IMR-90 (cell line): ENCODE results near the gene GMEB2. TPM values are rescaled to one million over a fixed set of nuclear protein-coding genes. Genes with fewer than 3 reads are reported as not detected.
"Not testable (repeated sequence)": the region's sequence is repeated elsewhere in the genome, so short reads cannot be mapped to it uniquely, and the experiment has no call there.

ENCODE experiments used
- ATAC-seq: fragments of 200-7000 bp; cut with Tn5 transposase; 2 replicates; pipeline ENCODE4 v1.9.1; 2020; ENCODE audit warnings: low read depth, mild to moderate bottlenecking, moderate library complexity
- BruUV-seq: library from RNA; stranded (reverse); fragments of 400-500 nt; replicated peaks from 2 replicates; lab custom pipeline; 2021; lab: Mats Ljungman, UMichigan
- CTCF ChIA-PET: fragments of 300-600 bp; formaldehyde crosslinking; extraction: SDS; loops from one replicate; lab custom pipeline; 2021; ENCODE audit warnings: antibody characterized with exemption; lab: Yijun Ruan, JAX
- POLR2A ChIA-PET: fragments of 300-600 bp; sonication (Branson Sonifier 250); formaldehyde crosslinking; loops from one replicate; lab custom pipeline; 2022; ENCODE audit warnings: antibody characterized with exemption; ENCODE audit not compliant: unreplicated experiment; lab: Charles Lee
- DNase-seq: peaks from one replicate; pipeline ENCODE4 v3.0.0; 2013
- H2AFZ ChIP-seq: replicated peaks from 2 replicates; pipeline ENCODE3; 2013; ENCODE audit warnings: low read length, mild to moderate bottlenecking; ENCODE audit not compliant: poor library complexity
- H2AK5ac ChIP-seq: 2 replicates; pipeline ENCODE4 v1.6.1; 2013; ENCODE audit warnings: low read depth, low read length, inconsistent platforms
- H2AK9ac ChIP-seq: replicated peaks from 2 replicates; pipeline ENCODE3; 2013; ENCODE audit warnings: mild to moderate bottlenecking, low read depth, low read length, moderate library complexity; ENCODE audit not compliant: poor library complexity
- H2BK120ac ChIP-seq: 2 replicates; pipeline ENCODE4 v1.6.1; 2013; ENCODE audit warnings: low read depth, low read length, inconsistent platforms
- H2BK15ac ChIP-seq: 3 replicates; pipeline ENCODE4 v1.6.1; 2013; ENCODE audit warnings: low read depth, low read length, inconsistent platforms
- H2BK20ac ChIP-seq: 2 replicates; pipeline ENCODE4 v1.6.1; 2013; ENCODE audit warnings: low read depth, mild to moderate bottlenecking, inconsistent platforms, low read length, moderate library complexity
- H2BK5ac ChIP-seq: 2 replicates; pipeline ENCODE4 v1.6.1; 2013; ENCODE audit warnings: mild to moderate bottlenecking, low read depth, low read length, inconsistent platforms; ENCODE audit not compliant: poor library complexity, severe bottlenecking
- H3K14ac ChIP-seq: replicated peaks from 2 replicates; pipeline ENCODE4 v1.6.1; 2013; ENCODE audit warnings: low read depth, low read length, inconsistent platforms
- H3K18ac ChIP-seq: 2 replicates; pipeline ENCODE4 v1.6.1; 2013; ENCODE audit warnings: low read depth, low read length, control low read depth
- H3K23ac ChIP-seq: 2 replicates; pipeline ENCODE4 v1.6.1; 2013; ENCODE audit warnings: low read depth, low read length, inconsistent platforms
- H3K27ac ChIP-seq: 2 replicates; pipeline ENCODE4 v1.5.1; 2013; ENCODE audit warnings: mild to moderate bottlenecking, control low read depth, low read length; ENCODE audit not compliant: insufficient read depth
- H3K27me3 ChIP-seq: 2 replicates; pipeline ENCODE4 v1.6.1; 2013; ENCODE audit warnings: low read length; ENCODE audit not compliant: control insufficient read depth, insufficient read depth
- H3K36me3 ChIP-seq: 2 replicates; pipeline ENCODE4 v1.6.1; 2013; ENCODE audit warnings: low read length, mixed read lengths; ENCODE audit not compliant: control insufficient read depth, insufficient read depth
- H3K4ac ChIP-seq: 2 replicates; pipeline ENCODE4 v1.6.1; 2013; ENCODE audit warnings: low read depth, low read length, inconsistent platforms
- H3K4me1 ChIP-seq: 2 replicates; pipeline ENCODE4 v1.6.1; 2013; ENCODE audit warnings: low read length, mixed read lengths; ENCODE audit not compliant: control insufficient read depth, insufficient read depth
- H3K4me2 ChIP-seq: 2 replicates; pipeline ENCODE4 v1.6.1; 2013; ENCODE audit warnings: low read depth, mild to moderate bottlenecking, control low read depth, low read length, moderate library complexity
- H3K4me3 ChIP-seq: 2 replicates; pipeline ENCODE4 v1.5.1; 2013; ENCODE audit warnings: low read depth, mild to moderate bottlenecking, control low read depth, low read length, moderate library complexity; ENCODE audit not compliant: insufficient read depth
- H3K56ac ChIP-seq: 2 replicates; pipeline ENCODE4 v1.6.1; 2013; ENCODE audit warnings: low read length, inconsistent platforms; ENCODE audit not compliant: insufficient read depth; ENCODE audit errors: extremely low read depth
- H3K79me1 ChIP-seq, 2 experiments: 2 replicates each; pipeline ENCODE4 v1.6.1; 2013; ENCODE audit warnings: low read length in 2 of 2, inconsistent platforms in 1 of 2, low read depth in 1 of 2
- H3K9ac ChIP-seq: 2 replicates; pipeline ENCODE4 v1.6.1; 2013; ENCODE audit warnings: low read depth, low read length, control low read depth
- H3K9me1 ChIP-seq: 2 replicates; pipeline ENCODE4 v1.6.1; 2013; ENCODE audit warnings: low read length, inconsistent platforms; ENCODE audit not compliant: insufficient read depth
- H3K9me3 ChIP-seq: 2 replicates; pipeline ENCODE4 v1.6.1; 2013; ENCODE audit warnings: low read length; ENCODE audit not compliant: control insufficient read depth, insufficient read depth
- H4K20me1 ChIP-seq: 2 replicates; pipeline ENCODE4 v1.6.1; 2013; ENCODE audit warnings: low read length, inconsistent platforms; ENCODE audit not compliant: insufficient read depth
- H4K5ac ChIP-seq: 2 replicates; pipeline ENCODE4 v1.6.1; 2013; ENCODE audit warnings: mild to moderate bottlenecking, low read depth, low read length, control low read depth
- H4K8ac ChIP-seq, 2 experiments: 2 replicates each; pipeline ENCODE4 v1.6.1; 2013; ENCODE audit warnings: low read depth in 2 of 2, low read length in 2 of 2, control low read depth in 1 of 2, inconsistent platforms in 1 of 2
- H4K91ac ChIP-seq: 2 replicates; pipeline ENCODE4 v1.6.1; 2013; ENCODE audit warnings: low read depth, low read length, inconsistent platforms; ENCODE audit not compliant: insufficient read depth
- RFX5 ChIP-seq: IDR thresholded peaks from 2 replicates; pipeline ENCODE4 v1.8.0; 2012; ENCODE audit warnings: low read depth, mild to moderate bottlenecking, low read length, moderate library complexity
- WGBS, 2 experiments: methylation state at CpG; one replicate each; pipeline versions ENCODE4 v1.1.5 to v1.1.7; 2013; ENCODE audit warnings: missing lambda C conversion rate in 2 of 2; ENCODE audit not compliant: insufficient read length in 1 of 2; ENCODE audit errors: extremely low coverage in 2 of 2; 5-methylcytosine and 5-hydroxymethylcytosine counted together
- dilution Hi-C: fragments of 300-500 bp; cut with HindIII; formaldehyde crosslinking; loops from one replicate; pipeline ENCODE4 v1.14.3; 2018; ENCODE audit warnings: low sequenced_read_pairs; ENCODE audit not compliant: unreplicated experiment
- in situ Hi-C: fragments of 300-500 bp; cut with MboI; formaldehyde crosslinking; loops from 3 replicates; pipeline ENCODE4 v1.14.3; 2019; ENCODE audit warnings: low sequenced_read_pairs, inconsistent platforms, mixed read lengths
- intact Hi-C: fragments of 100-400 bp; cut with micrococcal nuclease; formaldehyde crosslinking; loops from 2 replicates; pipeline ENCODE4 v1.10.0; 2022
- polyA plus RNA-seq, 3 experiments: library from polyadenylated mRNA; depleted of rRNA; stranded (reverse); fragments of >200 nt; gene quantifications; 2 replicates each; pipeline ENCODE4 v1.2.3, GENCODE V29; 2012; ENCODE audit warnings: low replicate concordance in 1 of 3
- total RNA-seq: library from RNA; depleted of rRNA; stranded (reverse); fragments of >200 nt; gene quantifications from 2 replicates; pipeline ENCODE4 v1.2.3, GENCODE V29; 2012

GMEB2 gene
- total and polyA plus RNA-seq, 2 of the 4 experiments (the other 2 are of a cell fraction), result 5.0 to 10.0 TPM

DNA sequence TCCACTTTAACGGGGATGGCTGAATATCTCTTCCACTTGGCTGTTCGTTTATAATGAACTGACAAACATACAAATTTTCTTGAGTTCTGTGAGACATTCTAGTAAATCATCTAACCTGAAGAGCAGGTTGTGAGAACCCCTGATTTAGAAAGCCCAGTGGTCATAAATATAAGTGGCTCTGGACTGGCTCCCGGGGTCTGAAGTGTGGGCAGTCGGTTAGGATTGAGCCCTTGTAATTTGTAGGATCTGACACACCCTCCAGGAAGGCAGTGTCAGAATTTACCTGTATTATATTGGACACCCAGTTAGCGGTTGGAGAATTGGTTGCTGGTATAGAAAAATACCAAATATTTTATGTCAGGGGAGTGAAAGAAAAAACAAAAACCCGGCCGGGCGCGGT is 6.8 kb upstream of the GMEB2 start:
- in situ Hi-C loops (no loop called here), intact Hi-C loops (no loop called here), dilution Hi-C loops (no loop called here)
- DNase-seq (no peak), ATAC-seq (no peak)
- no CpG with 5 or more reads among the region's 9 CpGs for WGBS, 2 experiments
- Histone ChIP-seq H2AK5ac (no peak overlapping the region), H3K56ac (no peak overlapping the region), H3K9me3 (no peaks in the 10 kb centered on the region), H2BK120ac (no peak overlapping the region), H2BK5ac (no peak overlapping the region), H3K14ac (no peak overlapping the region), H4K91ac (no peak overlapping the region), H4K8ac (no peak overlapping the region), H2AFZ (no peak overlapping the region), H3K4me3 (no peak overlapping the region), H2AK9ac (no peak overlapping the region), H4K20me1 (no peaks in the 10 kb centered on the region), H2BK20ac (no peak overlapping the region), H3K27me3 (no peaks in the 10 kb centered on the region), H3K4me2 (no peak overlapping the region), H3K9me1 (no peaks in the 10 kb centered on the region; the same call in 1 of the 2 replicates), H3K4ac (no peak overlapping the region), H2BK15ac (no peak overlapping the region), H3K4me1 (peaks cover 2% of the 10 kb centered on the region; the same call in 1 of the 2 replicates), H3K9ac (no peak overlapping the region), H4K5ac (no peak overlapping the region), H3K79me1 (peaks cover 6 to 10% of the 10 kb centered on the region in 2 experiments), H3K36me3 (no peaks in the 10 kb centered on the region), H3K18ac (no peak overlapping the region), H3K23ac (no peak overlapping the region), H3K27ac (no peak overlapping the region)
- ChIA-PET CTCF (no interaction called here), POLR2A (no interaction called here)
- no peak for TF ChIP-seq RFX5
- no TSS peak for BruUV-seq

DNA sequence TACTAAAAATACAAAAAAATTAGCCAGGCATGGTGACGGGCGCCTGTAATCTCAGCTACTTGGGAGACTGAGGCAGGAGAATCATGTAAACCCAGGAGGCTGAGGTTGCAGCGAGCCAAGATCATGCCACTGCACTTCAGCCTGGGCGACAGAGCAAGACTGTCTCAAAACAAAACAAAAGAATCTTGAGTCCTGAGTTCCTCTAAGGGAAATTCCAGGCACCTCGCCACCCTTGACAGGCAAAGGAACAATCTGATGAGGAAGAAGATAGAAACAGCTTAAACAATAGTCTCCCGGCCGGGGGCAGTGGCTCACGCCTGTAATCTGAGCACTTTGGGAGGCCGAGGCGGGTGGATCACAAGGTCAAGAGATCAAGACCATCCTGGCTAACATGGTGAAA is 4.5 kb upstream of the GMEB2 start:
- H3K27ac ChIP-seq, BruUV-seq, H3K27me3 ChIP-seq, dilution Hi-C loops, H3K9ac ChIP-seq, H3K4me3 ChIP-seq, H2BK20ac ChIP-seq, DNase-seq, H3K23ac ChIP-seq, intact Hi-C loops, H2AFZ ChIP-seq, in situ Hi-C loops, H3K36me3 ChIP-seq, H4K8ac ChIP-seq, H3K9me3 ChIP-seq, H3K4me2 ChIP-seq, H2BK5ac ChIP-seq, H3K18ac ChIP-seq, H2AK9ac ChIP-seq, H4K91ac ChIP-seq, H4K20me1 ChIP-seq, H3K9me1 ChIP-seq, ATAC-seq, H2BK15ac ChIP-seq, H4K5ac ChIP-seq, POLR2A ChIA-PET, H3K14ac ChIP-seq, H3K4me1 ChIP-seq, H3K4ac ChIP-seq, H3K56ac ChIP-seq, H2AK5ac ChIP-seq, H2BK120ac ChIP-seq, CTCF ChIA-PET: not testable (repeated sequence)
- WGBS, 2 experiments, result 83% methylated on average over 2 of the region's 10 CpGs; no CpG with 5 or more reads in 1 of the 2 experiments
- peaks cover 18 to 24% of the 10 kb centered on the region in 2 experiments for H3K79me1 ChIP-seq
